Measurements from ENCODE around the gene EVA1C. TPM values are rescaled to one million over a fixed set of nuclear protein-coding genes. Genes with fewer than 3 reads are reported as not detected.

The EVA1C gene
- total RNA-seq, 1 experiment from 2014 or later = 0.98 TPM

GRCh38 chr21:32514275-32515055 lies 102.0 kb downstream of the EVA1C start:
- no peak overlapping the region for H3K18ac ChIP-seq (ENCODE audit: insufficient read length, low read depth, low read length)
- no peaks in the 10 kb centered on the region for H3K79me2 ChIP-seq (ENCODE audit: insufficient read depth, low read length)
- no peak overlapping the region for H3T11ph ChIP-seq (ENCODE audit: low read length)
- no peak overlapping the region for H3K23ac ChIP-seq (ENCODE audit: insufficient read length, low read depth, low read length)
- no peaks in the 10 kb centered on the region for H3K4me1 ChIP-seq (ENCODE audit: insufficient read depth, low read length)
- H4K91ac ChIP-seq (ENCODE audit: insufficient read length, low read depth, low read length) = no peak overlapping the region
- H3K27ac ChIP-seq (ENCODE audit: insufficient read length, low read depth, low read length) = no peak overlapping the region
- Mint-ChIP-seq H3K27ac (peak overlapping the region in 2 of 3 experiments; percentile 30 to 45; a peak in 3 of 7 replicates), H3K9me3 (peaks cover 9 to 10% of the 10 kb centered on the region in 2 experiments; a peak in 4 of 5 replicates), H3K4me3 (no peak overlapping the region), H3K27me3 (ENCODE audit: low read depth) (peaks cover 2% of the 10 kb centered on the region; the same call in 1 of the 2 replicates), H3K4me1 (peaks cover 5% of the 10 kb centered on the region in 2 experiments; a peak in 3 of 4 replicates), H3K36me3 (ENCODE audit: insufficient read depth in 1 of 3, low read depth in 3 of 3) (peaks cover 0 to 9% (median 5%) of the 10 kb centered on the region in 3 experiments; a peak in 5 of 7 replicates)
- no CpG with 5 or more reads among the region's 12 CpGs for WGBS (ENCODE audit: extremely low coverage, insufficient read length, low lambda C conversion rate)
- H4K5ac ChIP-seq (ENCODE audit: insufficient read length, low read depth, low read length) = no peak overlapping the region
- no peak overlapping the region for H3K4ac ChIP-seq (ENCODE audit: low read depth, low read length)
- H3K23me2 ChIP-seq (ENCODE audit: insufficient read length, low read depth, low read length, poor library complexity, severe bottlenecking) = no peaks in the 10 kb centered on the region
- no peak overlapping the region; the same call in 1 of the 2 replicates for H3K14ac ChIP-seq (ENCODE audit: insufficient read depth, low read length)
- H2BK5ac ChIP-seq (ENCODE audit: insufficient read length, low read length) = no peak overlapping the region
- H2AK5ac ChIP-seq (ENCODE audit: insufficient read length, low read length) = no peak overlapping the region
- no peak overlapping the region for H2BK12ac ChIP-seq (ENCODE audit: insufficient read length, low read depth, low read length)
- no peak overlapping the region for H2BK20ac ChIP-seq (ENCODE audit: low read depth, low read length, poor library complexity, severe bottlenecking)
- no peak overlapping the region for H2AFZ ChIP-seq (ENCODE audit: low read length)
- no peak for DNase-seq
- no peak overlapping the region for H3K4me2 ChIP-seq (ENCODE audit: insufficient read depth, insufficient read length, low read length)
- H3K56ac ChIP-seq (ENCODE audit: insufficient read length, low read depth, low read length) = no peak overlapping the region
- no peaks in the 10 kb centered on the region for H3K79me1 ChIP-seq (ENCODE audit: insufficient read depth, low read depth, low read length, poor library complexity, severe bottlenecking)
- no peak overlapping the region for H2BK15ac ChIP-seq (ENCODE audit: low read depth, low read length)
- TF ChIP-seq, protein P1, sequence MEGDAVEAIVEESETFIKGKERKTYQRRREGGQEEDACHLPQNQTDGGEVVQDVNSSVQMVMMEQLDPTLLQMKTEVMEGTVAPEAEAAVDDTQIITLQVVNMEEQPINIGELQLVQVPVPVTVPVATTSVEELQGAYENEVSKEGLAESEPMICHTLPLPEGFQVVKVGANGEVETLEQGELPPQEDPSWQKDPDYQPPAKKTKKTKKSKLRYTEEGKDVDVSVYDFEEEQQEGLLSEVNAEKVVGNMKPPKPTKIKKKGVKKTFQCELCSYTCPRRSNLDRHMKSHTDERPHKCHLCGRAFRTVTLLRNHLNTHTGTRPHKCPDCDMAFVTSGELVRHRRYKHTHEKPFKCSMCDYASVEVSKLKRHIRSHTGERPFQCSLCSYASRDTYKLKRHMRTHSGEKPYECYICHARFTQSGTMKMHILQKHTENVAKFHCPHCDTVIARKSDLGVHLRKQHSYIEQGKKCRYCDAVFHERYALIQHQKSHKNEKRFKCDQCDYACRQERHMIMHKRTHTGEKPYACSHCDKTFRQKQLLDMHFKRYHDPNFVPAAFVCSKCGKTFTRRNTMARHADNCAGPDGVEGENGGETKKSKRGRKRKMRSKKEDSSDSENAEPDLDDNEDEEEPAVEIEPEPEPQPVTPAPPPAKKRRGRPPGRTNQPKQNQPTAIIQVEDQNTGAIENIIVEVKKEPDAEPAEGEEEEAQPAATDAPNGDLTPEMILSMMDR (conservative IDR thresholded peaks at IDR 0.05) = no peak
- H3K9me3 ChIP-seq (ENCODE audit: control insufficient read depth, low read depth, low read length) = no peaks in the 10 kb centered on the region
- no peak overlapping the region for H3K9ac ChIP-seq (ENCODE audit: extremely low read depth, insufficient read length, low read length)
- no peaks in the 10 kb centered on the region for H3K27me3 ChIP-seq (ENCODE audit: insufficient read depth, low read length)
- no peak overlapping the region for H2BK120ac ChIP-seq (ENCODE audit: low read depth, low read length, poor library complexity, severe bottlenecking)
- H4K20me1 ChIP-seq (ENCODE audit: control insufficient read depth, insufficient read depth, insufficient read length) = no peaks in the 10 kb centered on the region
- no peak overlapping the region for H4K8ac ChIP-seq (replicated peaks; ENCODE audit: insufficient read length, low read depth, low read length)
